Karpas-422 (cell line): ENCODE data around the gene TRPM1. TPM values are rescaled to one million over a fixed set of nuclear protein-coding genes. Genes with fewer than 3 reads are reported as not detected.

Experiments
- DNase-seq: peaks from one replicate; pipeline ENCODE4 v3.0.0-alpha.2; 2015
- H2AFZ ChIP-seq: fragments of 200-600 bp; sonication (generic); 2 replicates; pipeline ENCODE4 v1.6.1; 2014; ENCODE audit warnings: antibody characterized with exemption, low read length, mixed read lengths
- H3K27ac ChIP-seq: fragments of 200-600 bp; sonication (generic); 2 replicates; pipeline ENCODE4 v1.5.1; 2014; ENCODE audit warnings: mild to moderate bottlenecking, low read length, moderate library complexity
- H3K27me3 ChIP-seq: fragments of 200-600 bp; sonication (generic); 2 replicates; pipeline ENCODE4 v1.6.1; 2014; ENCODE audit warnings: low read length, mixed read lengths
- H3K36me3 ChIP-seq: fragments of 200-600 bp; sonication (generic); 2 replicates; pipeline ENCODE4 v1.6.1; 2014; ENCODE audit warnings: low read length, mixed read lengths; ENCODE audit not compliant: insufficient read depth
- H3K4me1 ChIP-seq: fragments of 200-600 bp; sonication (generic); 2 replicates; pipeline ENCODE4 v1.6.1; 2014; ENCODE audit warnings: mild to moderate bottlenecking, low read length, mixed read lengths
- H3K4me2 ChIP-seq: fragments of 200-600 bp; sonication (generic); 2 replicates; pipeline ENCODE4 v1.6.1; 2014; ENCODE audit warnings: low read length, low read depth, mild to moderate bottlenecking; ENCODE audit not compliant: poor library complexity, severe bottlenecking
- H3K4me3 ChIP-seq: fragments of 200-600 bp; sonication (generic); 2 replicates; pipeline ENCODE4 v1.5.1; 2014; ENCODE audit warnings: mild to moderate bottlenecking, antibody characterized with exemption, low read length, mixed read lengths
- H3K79me2 ChIP-seq: fragments of 200-600 bp; sonication (generic); 2 replicates; pipeline ENCODE4 v1.6.1; 2014; ENCODE audit warnings: mild to moderate bottlenecking, low read length, mixed read lengths
- H3K9ac ChIP-seq: fragments of 200-600 bp; sonication (generic); 2 replicates; pipeline ENCODE4 v1.6.0; 2014; ENCODE audit warnings: low read length
- H3K9me2 ChIP-seq: fragments of 200-600 bp; sonication (generic), shearing (Covaris generic); replicated peaks from 2 replicates; pipeline ENCODE4 v1.6.0; 2014; ENCODE audit warnings: mild to moderate bottlenecking, low read length, moderate library complexity; ENCODE audit not compliant: insufficient read depth
- H3K9me3 ChIP-seq: fragments of 300-700, 200-600 bp; sonication (generic); 2 replicates; pipeline ENCODE4 v1.6.1; 2014; ENCODE audit warnings: low read length, mixed read lengths
- H4K20me1 ChIP-seq: fragments of 200-600 bp; sonication (generic); 2 replicates; pipeline ENCODE4 v1.6.1; 2014; ENCODE audit warnings: mild to moderate bottlenecking, antibody characterized with exemption, low read length, low read depth; ENCODE audit not compliant: insufficient read depth
- total RNA-seq: library from RNA; depleted of rRNA; stranded (reverse); fragments of >200 nt; shearing (Covaris generic); gene quantifications from 2 replicates; pipeline ENCODE4 v1.2.3, GENCODE V29; 2014; ENCODE audit warnings: low replicate concordance

Gene TRPM1
- total RNA-seq, 1 experiment from 2014 or later: not detected

DNA sequence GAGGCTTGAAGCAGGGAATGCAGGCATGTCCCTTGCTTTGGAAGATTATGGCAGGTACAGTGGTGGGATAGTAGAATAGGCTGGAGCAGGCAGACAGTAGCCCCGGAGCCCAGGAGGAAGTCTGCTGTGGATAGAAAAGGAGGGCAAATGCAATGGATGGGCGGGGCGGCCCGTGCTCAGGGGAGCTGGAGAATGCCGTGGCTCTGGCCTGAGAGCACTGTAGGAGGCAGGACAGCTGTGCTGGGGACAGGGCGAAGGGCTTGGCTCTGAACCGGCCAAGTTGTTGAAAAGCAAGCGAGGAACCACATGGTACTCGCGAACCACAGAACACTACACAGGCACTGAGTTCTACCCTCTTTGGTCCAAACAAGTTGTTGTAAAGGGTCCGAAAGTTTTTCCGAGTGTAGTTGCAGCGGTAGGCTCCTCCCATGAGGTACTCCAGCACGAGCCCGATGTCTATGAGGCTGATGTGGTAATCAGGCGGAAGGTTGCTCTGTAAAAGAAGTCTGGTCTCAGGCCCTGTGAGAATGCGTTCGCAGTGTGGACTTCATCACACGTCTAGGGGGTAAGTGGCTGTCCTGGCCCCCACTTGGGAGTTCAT lies 54.7 kb downstream of the TRPM1 start:
- Histone ChIP-seq H3K4me2 (no peak overlapping the region), H3K9ac (no peak overlapping the region), H3K9me3 (no peaks in the 10 kb centered on the region), H3K4me3 (no peak overlapping the region), H3K4me1 (peaks cover 13% of the 10 kb centered on the region), H4K20me1 (no peaks in the 10 kb centered on the region), H3K79me2 (no peaks in the 10 kb centered on the region), H2AFZ (no peak overlapping the region), H3K27me3 (no peaks in the 10 kb centered on the region), H3K9me2 (no peaks in the 10 kb centered on the region), H3K36me3 (no peaks in the 10 kb centered on the region), H3K27ac (no peak overlapping the region)
- DNase-seq: no peak

GRCh38 chr15:31045606-31046005 lies 55.9 kb downstream of the TRPM1 start:
- Histone ChIP-seq H3K79me2 (no peaks in the 10 kb centered on the region), H3K27me3 (no peaks in the 10 kb centered on the region), H3K4me3 (no peak overlapping the region), H3K9me3 (no peaks in the 10 kb centered on the region), H3K4me2 (no peak overlapping the region), H3K27ac (no peak overlapping the region), H2AFZ (no peak overlapping the region), H4K20me1 (no peaks in the 10 kb centered on the region), H3K36me3 (no peaks in the 10 kb centered on the region), H3K9ac (no peak overlapping the region), H3K9me2 (no peaks in the 10 kb centered on the region), H3K4me1 (peaks cover 11% of the 10 kb centered on the region)
- DNase-seq: peak; percentile 43

DNA sequence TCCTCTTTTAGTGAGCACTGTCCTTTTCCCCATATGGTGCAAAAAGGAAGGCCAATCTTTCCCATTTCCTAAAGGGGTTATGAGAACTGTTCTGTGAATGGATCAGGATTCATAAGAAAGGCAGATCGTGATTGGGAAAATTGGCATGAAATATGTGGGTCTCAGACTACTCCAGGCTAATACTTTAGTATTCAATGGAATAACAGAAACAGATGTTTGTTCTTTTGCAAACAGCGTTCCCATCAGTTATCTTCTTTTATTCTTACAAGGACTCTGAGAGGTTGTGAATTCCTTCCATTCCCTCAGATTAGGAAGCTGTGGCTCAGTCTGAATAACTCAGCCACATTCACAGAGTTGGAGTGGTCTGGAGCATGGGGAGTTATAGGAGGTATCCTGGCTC lies 58.8 kb downstream of the TRPM1 start:
- no peak overlapping the region for H3K4me3 ChIP-seq
- H3K9ac ChIP-seq: no peak overlapping the region
- H3K27ac ChIP-seq: no peak overlapping the region
- H4K20me1 ChIP-seq: no peaks in the 10 kb centered on the region
- no peak overlapping the region for H2AFZ ChIP-seq
- H3K9me2 ChIP-seq: no peaks in the 10 kb centered on the region
- no peak for DNase-seq
- no peak overlapping the region for H3K4me2 ChIP-seq
- peaks cover 4% of the 10 kb centered on the region for H3K4me1 ChIP-seq
- no peaks in the 10 kb centered on the region for H3K36me3 ChIP-seq
- H3K79me2 ChIP-seq: no peaks in the 10 kb centered on the region
- no peaks in the 10 kb centered on the region for H3K27me3 ChIP-seq
- H3K9me3 ChIP-seq: no peaks in the 10 kb centered on the region

- Histone ChIP-seq H3K79me2 (no peaks in the 10 kb centered on the region), H3K4me2 (no peak overlapping the region), H3K9ac (no peak overlapping the region), H3K36me3 (no peaks in the 10 kb centered on the region), H2AFZ (no peak overlapping the region), H3K9me2 (no peaks in the 10 kb centered on the region), H3K4me3 (no peak overlapping the region), H3K27ac (no peak overlapping the region), H3K27me3 (no peaks in the 10 kb centered on the region), H3K4me1 (peaks cover 4% of the 10 kb centered on the region), H4K20me1 (no peaks in the 10 kb centered on the region), H3K9me3 (no peaks in the 10 kb centered on the region)
- DNase-seq: no peak
These were observed 59.9 kb downstream of the TRPM1 start for GRCh38 chr15:31041610-31042009.

GRCh38 chr15:31040611-31041010 lies 60.9 kb downstream of the TRPM1 start:
- no peaks in the 10 kb centered on the region for H3K79me2 ChIP-seq
- H3K36me3 ChIP-seq: no peaks in the 10 kb centered on the region
- no peak overlapping the region for H3K27ac ChIP-seq
- no peak overlapping the region for H3K4me2 ChIP-seq
- no peak for DNase-seq
- H3K4me3 ChIP-seq: no peak overlapping the region
- H3K9ac ChIP-seq: no peak overlapping the region
- no peaks in the 10 kb centered on the region for H4K20me1 ChIP-seq
- no peaks in the 10 kb centered on the region for H3K9me2 ChIP-seq
- no peaks in the 10 kb centered on the region for H3K4me1 ChIP-seq
- H2AFZ ChIP-seq: no peak overlapping the region
- H3K9me3 ChIP-seq: no peaks in the 10 kb centered on the region
- no peaks in the 10 kb centered on the region for H3K27me3 ChIP-seq

GRCh38 chr15:31039961-31040360 lies 61.6 kb downstream of the TRPM1 start:
- H4K20me1 ChIP-seq: no peaks in the 10 kb centered on the region
- no peak overlapping the region for H3K27ac ChIP-seq
- H3K27me3 ChIP-seq: no peaks in the 10 kb centered on the region
- H3K79me2 ChIP-seq: no peaks in the 10 kb centered on the region
- no peaks in the 10 kb centered on the region for H3K4me1 ChIP-seq
- no peak for DNase-seq
- H3K36me3 ChIP-seq: no peaks in the 10 kb centered on the region
- no peak overlapping the region for H3K4me2 ChIP-seq
- H3K4me3 ChIP-seq: no peak overlapping the region
- H3K9me2 ChIP-seq: no peaks in the 10 kb centered on the region
- H3K9me3 ChIP-seq: no peaks in the 10 kb centered on the region
- H3K9ac ChIP-seq: no peak overlapping the region
- no peak overlapping the region for H2AFZ ChIP-seq

DNA sequence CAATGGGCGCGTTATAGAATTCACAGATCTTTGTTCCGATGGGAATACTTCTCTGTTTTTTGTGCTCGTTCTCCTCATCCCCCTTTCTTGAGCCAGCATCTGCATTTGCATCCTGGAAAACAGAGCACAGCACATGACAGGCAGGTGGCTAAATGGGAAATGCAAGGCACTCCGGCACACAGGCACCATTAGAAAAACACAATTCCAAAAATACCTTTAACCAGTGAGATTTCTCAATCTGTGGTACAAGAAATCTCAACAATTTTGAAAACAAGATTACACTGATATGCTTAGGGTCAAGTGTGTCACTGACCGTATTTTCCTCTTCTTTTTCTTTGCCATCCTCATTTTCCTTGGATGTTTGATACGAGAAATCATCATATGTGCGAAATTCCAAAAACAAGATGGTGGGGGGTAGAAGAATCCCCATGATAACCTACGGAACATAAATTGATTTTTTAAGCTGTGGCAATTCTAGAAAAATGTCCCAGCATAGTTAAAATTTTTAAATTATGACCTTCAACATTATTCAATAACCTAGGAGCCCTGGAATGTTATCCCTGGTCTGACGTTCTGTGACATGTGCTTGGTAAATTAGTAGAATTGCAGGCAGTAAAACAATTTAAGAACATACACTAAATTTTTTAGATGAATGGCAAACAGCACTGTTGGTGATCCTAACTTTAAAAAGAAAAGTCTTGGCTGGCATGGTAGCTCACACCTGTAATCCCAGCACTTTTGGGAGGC lies 63.6 kb downstream of the TRPM1 start:
- Histone ChIP-seq H3K27me3 (no peaks in the 10 kb centered on the region), H3K9me3 (no peaks in the 10 kb centered on the region), H4K20me1 (no peaks in the 10 kb centered on the region), H3K27ac (no peak overlapping the region), H3K4me2 (no peak overlapping the region), H3K9ac (no peak overlapping the region), H2AFZ (no peak overlapping the region), H3K36me3 (no peaks in the 10 kb centered on the region), H3K79me2 (no peaks in the 10 kb centered on the region), H3K4me1 (no peaks in the 10 kb centered on the region), H3K9me2 (no peaks in the 10 kb centered on the region), H3K4me3 (no peak overlapping the region)
- no peak for DNase-seq

DNA sequence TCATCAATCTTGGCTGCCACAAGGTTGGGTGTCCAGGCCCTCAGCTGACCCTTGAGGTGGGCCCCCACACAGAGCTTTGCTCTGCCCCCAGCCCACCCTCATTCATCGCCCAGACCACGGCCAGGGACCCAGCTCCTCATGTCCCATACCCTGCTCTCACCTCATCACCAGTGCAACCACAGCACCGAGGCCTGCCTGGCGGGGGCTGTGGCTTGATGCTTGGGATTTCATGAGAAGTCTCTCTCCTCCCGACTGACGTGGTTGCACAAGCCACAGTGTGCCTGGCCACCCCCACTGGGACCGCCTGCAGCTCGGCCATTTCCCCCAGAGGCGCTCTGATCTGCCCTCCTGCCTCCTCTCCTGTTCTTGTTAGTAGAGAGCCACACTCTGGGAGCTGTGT lies 64.7 kb downstream of the TRPM1 start:
- no peak overlapping the region for H3K4me2 ChIP-seq
- H3K9me2 ChIP-seq: no peaks in the 10 kb centered on the region
- no peaks in the 10 kb centered on the region for H3K9me3 ChIP-seq
- no peak overlapping the region for H3K4me3 ChIP-seq
- DNase-seq: no peak
- H2AFZ ChIP-seq: no peak overlapping the region
- no peaks in the 10 kb centered on the region for H3K79me2 ChIP-seq
- H4K20me1 ChIP-seq: no peaks in the 10 kb centered on the region
- H3K4me1 ChIP-seq: no peaks in the 10 kb centered on the region
- H3K9ac ChIP-seq: no peak overlapping the region
- H3K27me3 ChIP-seq: no peaks in the 10 kb centered on the region
- H3K36me3 ChIP-seq: no peaks in the 10 kb centered on the region
- no peak overlapping the region for H3K27ac ChIP-seq
